H1 (cell line): ENCODE measurements around the gene SRSF6.

Experiments
- CTCF ChIP-seq, 3 experiments: IDR thresholded peaks; 1 replicate in 2 of 3; 2 replicates in 1 of 3; pipeline versions ENCODE4 v1.5.1 to v1.6.1; 2011; ENCODE audit warnings: low read length in 3 of 3, mild to moderate bottlenecking in 3 of 3, inconsistent platforms in 2 of 3, low read depth in 1 of 3, moderate library complexity in 1 of 3; ENCODE audit not compliant: insufficient read depth in 1 of 3; ENCODE audit errors: control extremely low read depth in 1 of 3
- TAF1 ChIP-seq: IDR thresholded peaks from 2 replicates; pipeline ENCODE4 v1.6.1; 2011; ENCODE audit warnings: mild to moderate bottlenecking, low read depth, low read length

GRCh38 chr20:43456809-43457639, 672 bp upstream of the SRSF6 start:
- TF ChIP-seq CTCF (IDR thresholded peaks at IDR 0.05; ENCODE audit: control extremely low read depth in 1 of 3, insufficient read depth in 1 of 3, low read depth in 1 of 3, low read length in 3 of 3): no peak
- no peak for TF ChIP-seq TAF1
